Breast epithelium (tissue), 3 donors: ENCODE measurements around the gene CPA4.

Source experiments
- CTCF ChIP-seq, 3 donors: fragments of 450-650 bp; IDR thresholded peaks; one replicate each; pipeline ENCODE4 v1.5.1; 2016 to 2017; ENCODE audit warnings: antibody characterized with exemption in 3 of 3, mild to moderate bottlenecking in 3 of 3, moderate library complexity in 3 of 3
- POLR2A ChIP-seq: fragments of 450-650 bp; IDR thresholded peaks from one replicate; pipeline ENCODE4 v1.6.1; 2016; ENCODE audit warnings: antibody characterized with exemption, mild to moderate bottlenecking, moderate library complexity
- POLR2AphosphoS5 ChIP-seq, 3 donors: sonication (generic); formaldehyde crosslinking; IDR thresholded peaks; one replicate each; pipeline ENCODE4 v1.6.1; 2017; ENCODE audit warnings: antibody characterized with exemption in 3 of 3

- TF ChIP-seq POLR2A (no peak), CTCF (IDR thresholded peaks at IDR 0.05) (no peak), POLR2AphosphoS5 (IDR thresholded peaks at IDR 0.05) (no peak)
Measured at GRCh38 chr7:130294314-130294713, 1.4 kb downstream of the CPA4 start.
